SJSA1 (cell line): Measurements from ENCODE around the gene ABCC12. TPM values are rescaled to one million over a fixed set of nuclear protein-coding genes. Genes with fewer than 3 reads are reported as not detected.
"Not testable (repeated sequence)": the region's sequence is repeated elsewhere in the genome, so short reads cannot be mapped to it uniquely, and the experiment has no call there.

Experiments
- DNase-seq, 2 experiments: peaks; one replicate each; pipeline ENCODE4 v3.0.0-alpha.2; 2015 to 2020; ENCODE audit warnings: low spot score in 2 of 2, low read depth in 1 of 2
- H3K27ac ChIP-seq: fragments of 250-450 bp; sonication (Bioruptor Pico); 2 replicates; pipeline ENCODE4 v1.5.1; 2020; ENCODE audit warnings: mild to moderate bottlenecking, moderate library complexity
- H3K27me3 ChIP-seq: fragments of 250-450 bp; sonication (Bioruptor Pico); replicated peaks from 2 replicates; pipeline ENCODE4 v1.5.1; 2020; ENCODE audit warnings: mild to moderate bottlenecking, moderate library complexity
- H3K36me3 ChIP-seq: fragments of 250-450 bp; sonication (Bioruptor Pico); 2 replicates; pipeline ENCODE4 v1.5.1; 2020; ENCODE audit warnings: mild to moderate bottlenecking
- H3K4me1 ChIP-seq: fragments of 250-450 bp; sonication (Bioruptor Pico); replicated peaks from 2 replicates; pipeline ENCODE4 v1.6.1; 2021; ENCODE audit warnings: mild to moderate bottlenecking
- H3K4me3 ChIP-seq: fragments of 250-450 bp; sonication (Bioruptor Pico); 2 replicates; pipeline ENCODE4 v1.5.1; 2020; ENCODE audit warnings: mild to moderate bottlenecking
- H3K9me3 ChIP-seq: fragments of 250-450 bp; sonication (Bioruptor Pico); replicated peaks from 2 replicates; pipeline ENCODE4 v1.5.1; 2020; ENCODE audit warnings: mild to moderate bottlenecking
- total RNA-seq: library from RNA; depleted of rRNA; stranded (reverse); fragments of >200 nt; shearing (Covaris generic); gene quantifications from 2 replicates; pipeline ENCODE4 v1.2.3, GENCODE V29; 2014; rRNA removed

ABCC12 gene
- 0.03 TPM in 1 of 2 replicates, not detected in the other for total RNA-seq

GRCh38 chr16:48155926-48156789, at the start of gene ABCC12:
Gene ABCC12 (minus strand): TSS chr16:48155993. CDS start chr16:48146424, 9,569 bp downstream.
- Histone ChIP-seq H3K27ac (no peak within 1 kb of the TSS), H3K4me1 (peaks cover 16% of the 10 kb centered on the region), H3K9me3 (no peaks in the 10 kb centered on the region), H3K36me3 (no peaks in the 10 kb centered on the region), H3K27me3 (no peaks in the 10 kb centered on the region), H3K4me3 (no peak within 1 kb of the TSS)
- no peak for DNase-seq

- Histone ChIP-seq H3K4me3 (no peak overlapping the region), H3K27ac (no peak overlapping the region), H3K9me3 (no peaks in the 10 kb centered on the region), H3K4me1 (no peaks in the 10 kb centered on the region), H3K27me3 (peaks cover 2% of the 10 kb centered on the region; the same call in 1 of the 2 replicates), H3K36me3 (no peaks in the 10 kb centered on the region)
- no peak for DNase-seq
These were observed 49.0 kb upstream of the ABCC12 start for GRCh38 chr16:48204825-48205151.

GRCh38 chr16:48203974-48204824, 48.4 kb upstream of the ABCC12 start:
- Histone ChIP-seq H3K4me3 (no peak overlapping the region), H3K27me3 (peaks cover 2% of the 10 kb centered on the region; the same call in 1 of the 2 replicates), H3K27ac (no peak overlapping the region), H3K36me3 (no peaks in the 10 kb centered on the region), H3K9me3 (no peaks in the 10 kb centered on the region), H3K4me1 (no peaks in the 10 kb centered on the region)
- DNase-seq, result no peak

- Histone ChIP-seq H3K4me3 (no peak overlapping the region), H3K36me3 (no peaks in the 10 kb centered on the region), H3K9me3 (no peaks in the 10 kb centered on the region), H3K27me3 (peaks cover 2% of the 10 kb centered on the region; the same call in 1 of the 2 replicates), H3K27ac (no peak overlapping the region), H3K4me1 (no peaks in the 10 kb centered on the region)
- DNase-seq, result no peak
These were observed 45.9 kb upstream of the ABCC12 start for GRCh38 chr16:48201515-48202201.

- Histone ChIP-seq H3K9me3 (no peaks in the 10 kb centered on the region), H3K4me1 (no peaks in the 10 kb centered on the region), H3K27ac (no peak overlapping the region), H3K27me3 (0 out of 2 replicates have a peak, but pooled peaks cover 2% of the 10 kb centered on the region), H3K36me3 (no peaks in the 10 kb centered on the region), H3K4me3 (no peak overlapping the region)
- DNase-seq, result no peak
These were observed 41.5 kb upstream of the ABCC12 start for GRCh38 chr16:48197294-48197693.

- DNase-seq, result no peak
- H3K36me3 ChIP-seq, result no peaks in the 10 kb centered on the region
- no peak overlapping the region for H3K4me3 ChIP-seq
- no peaks in the 10 kb centered on the region for H3K4me1 ChIP-seq
- no peak overlapping the region for H3K27ac ChIP-seq
- no peaks in the 10 kb centered on the region for H3K9me3 ChIP-seq
- H3K27me3 ChIP-seq, result no peaks in the 10 kb centered on the region
These were observed 39.2 kb upstream of the ABCC12 start for GRCh38 chr16:48194828-48195556.

GRCh38 chr16:48193846-48194245, 38.1 kb upstream of the ABCC12 start:
- Histone ChIP-seq H3K9me3 (no peaks in the 10 kb centered on the region), H3K4me1 (no peaks in the 10 kb centered on the region), H3K27ac (no peak overlapping the region), H3K36me3 (no peaks in the 10 kb centered on the region), H3K27me3 (no peaks in the 10 kb centered on the region), H3K4me3 (no peak overlapping the region)
- no peak for DNase-seq

- Histone ChIP-seq H3K27ac (no peak overlapping the region), H3K9me3 (no peaks in the 10 kb centered on the region), H3K4me1 (no peaks in the 10 kb centered on the region), H3K36me3 (no peaks in the 10 kb centered on the region), H3K27me3 (no peaks in the 10 kb centered on the region; the same call in 1 of the 2 replicates), H3K4me3 (no peak overlapping the region)
- DNase-seq, result no peak
These were observed 32.8 kb upstream of the ABCC12 start for GRCh38 chr16:48188449-48189102.

GRCh38 chr16:48187779-48188178, 32.0 kb upstream of the ABCC12 start:
- no peaks in the 10 kb centered on the region for H3K9me3 ChIP-seq
- no peak overlapping the region for H3K27ac ChIP-seq
- H3K4me3 ChIP-seq, result no peak overlapping the region
- no peak for DNase-seq
- no peaks in the 10 kb centered on the region for H3K4me1 ChIP-seq
- no peaks in the 10 kb centered on the region; the same call in 1 of the 2 replicates for H3K27me3 ChIP-seq
- no peaks in the 10 kb centered on the region for H3K36me3 ChIP-seq

- Histone ChIP-seq H3K27me3 (no peaks in the 10 kb centered on the region; the same call in 1 of the 2 replicates), H3K9me3 (no peaks in the 10 kb centered on the region), H3K27ac (no peak overlapping the region), H3K4me3 (no peak overlapping the region), H3K36me3 (no peaks in the 10 kb centered on the region), H3K4me1 (no peaks in the 10 kb centered on the region)
- DNase-seq, result no peak
These were observed 28.9 kb upstream of the ABCC12 start for GRCh38 chr16:48184681-48185080.

GRCh38 chr16:48182979-48183537, 27.3 kb upstream of the ABCC12 start:
- Histone ChIP-seq H3K27me3 (no peaks in the 10 kb centered on the region), H3K36me3 (no peaks in the 10 kb centered on the region), H3K4me3 (no peak overlapping the region), H3K4me1 (no peaks in the 10 kb centered on the region), H3K27ac (no peak overlapping the region), H3K9me3 (no peaks in the 10 kb centered on the region)
- no peak for DNase-seq

- not testable (repeated sequence) for H3K9me3 ChIP-seq, H3K27me3 ChIP-seq, H3K4me3 ChIP-seq, H3K36me3 ChIP-seq, H3K4me1 ChIP-seq, DNase-seq, H3K27ac ChIP-seq
These were observed 26.1 kb upstream of the ABCC12 start for GRCh38 chr16:48181746-48182520.
